AML-193 (cell line): ENCODE results near the gene PKD1L1.
"Not testable (repeated sequence)": the region's sequence is repeated elsewhere in the genome, so short reads cannot be mapped to it uniquely, and the experiment has no call there.

Experiments used
- DNase-seq, 2 experiments: peaks; one replicate each; lab custom pipeline; 2025; lab: John Stamatoyannopoulos, UW

Gene PKD1L1

DNA sequence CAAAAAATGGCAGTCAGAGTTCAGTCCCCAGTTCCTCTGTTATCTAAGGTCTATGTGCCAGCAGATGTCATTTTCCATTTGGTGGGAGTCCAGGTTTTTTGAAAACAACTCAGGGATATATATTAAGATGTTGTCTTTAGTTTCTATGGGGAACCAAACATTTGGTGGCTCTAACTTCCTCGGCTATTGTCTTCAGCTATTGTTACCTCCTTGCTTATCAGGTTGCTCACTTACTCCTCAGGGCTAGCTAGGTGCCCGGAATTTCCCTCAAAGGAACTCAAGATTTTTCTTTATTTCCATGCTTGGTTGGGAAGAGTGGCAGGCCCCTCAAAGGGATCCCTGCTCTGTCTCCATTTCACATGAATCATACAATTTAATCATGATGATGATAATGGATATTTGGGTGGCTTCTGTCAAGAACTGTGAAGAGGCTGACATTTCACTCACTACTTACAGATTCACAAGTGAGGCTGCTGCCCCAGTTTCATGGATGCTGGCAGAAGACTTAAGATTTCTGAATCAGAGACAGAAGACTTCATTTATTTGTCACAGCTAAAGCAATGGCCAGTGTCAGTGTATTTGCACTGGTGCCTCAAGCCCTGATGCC is 182.8 kb downstream of the PKD1L1 start:
- no peak for DNase-seq

DNA sequence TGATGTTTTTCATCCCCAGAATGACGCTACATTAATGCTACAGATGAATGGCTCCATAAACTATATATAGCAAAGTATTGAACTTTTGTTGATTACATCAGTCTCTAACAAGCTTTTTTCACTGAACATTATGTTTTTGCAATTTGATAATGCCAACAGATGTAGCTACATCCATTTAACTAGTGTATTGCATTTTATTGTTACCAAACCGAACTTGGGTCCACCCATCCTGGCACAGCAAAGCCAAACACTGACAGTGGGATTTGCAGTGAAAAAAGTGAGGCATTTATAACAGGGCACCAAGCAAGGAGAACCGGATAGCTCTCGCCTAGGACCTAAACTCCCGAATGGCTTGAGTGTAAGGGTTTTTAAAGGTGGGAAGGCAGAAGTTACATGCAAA is 183.5 kb downstream of the PKD1L1 start:
- DNase-seq: no peak

DNA sequence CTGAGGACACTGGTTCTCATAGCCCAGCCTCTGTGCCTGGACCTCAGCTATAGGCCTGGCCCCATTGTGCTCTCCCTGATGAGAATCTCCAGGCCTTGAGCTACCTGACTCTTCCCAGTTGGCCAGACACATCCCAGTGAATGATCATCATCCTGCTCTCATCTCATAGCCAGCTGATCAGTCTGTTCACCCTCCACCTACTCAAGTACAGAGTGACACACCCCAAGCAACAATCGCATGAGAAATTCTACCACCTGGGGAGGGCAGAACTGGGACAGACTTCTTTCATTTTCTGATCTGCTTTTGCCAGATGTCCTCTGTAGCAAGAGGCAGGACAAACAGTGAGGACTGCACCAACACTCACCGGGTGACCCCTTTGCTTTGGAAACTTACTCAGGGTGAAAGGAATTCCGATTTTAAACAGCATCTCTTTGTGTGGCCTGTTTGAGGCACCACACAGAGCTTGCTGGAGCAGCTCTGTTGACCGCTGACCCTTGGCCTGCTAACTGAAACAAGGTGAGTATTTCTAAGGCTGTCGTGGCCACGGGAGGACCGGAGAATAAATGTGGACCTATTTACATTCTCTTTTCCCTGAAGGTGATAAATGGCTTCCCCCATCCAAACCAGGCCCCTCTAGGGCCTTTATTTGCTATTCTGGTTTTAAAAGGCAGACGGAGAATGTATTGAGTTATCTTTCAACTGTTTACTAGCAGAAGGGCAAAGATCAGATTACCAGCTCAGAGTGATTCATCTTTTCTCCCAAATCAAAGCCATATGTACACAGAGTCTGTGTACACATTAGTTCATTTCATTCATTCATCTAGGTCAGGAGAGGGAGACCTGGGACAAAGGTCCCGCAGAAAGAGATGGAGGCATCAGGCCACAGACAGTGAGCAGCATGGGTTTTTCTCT is 184.9 kb downstream of the PKD1L1 start:
- no peak for DNase-seq

DNA sequence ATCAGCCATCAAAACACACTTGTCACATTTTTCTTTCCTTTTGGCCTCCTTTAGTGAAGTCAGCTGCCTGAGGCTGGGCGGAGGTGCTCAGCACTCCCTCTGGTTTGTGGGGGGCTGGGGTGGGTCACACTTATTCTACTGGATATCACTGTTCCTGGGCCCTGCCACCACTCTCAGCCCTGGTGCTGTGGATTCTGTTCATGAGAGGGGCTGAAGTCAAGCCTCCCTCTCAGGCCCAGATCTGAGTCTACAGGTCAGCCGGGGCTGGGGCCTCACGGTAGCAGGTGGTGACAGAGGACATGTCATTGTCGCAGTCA is 185.6 kb downstream of the PKD1L1 start:
- DNase-seq: no peak

DNA sequence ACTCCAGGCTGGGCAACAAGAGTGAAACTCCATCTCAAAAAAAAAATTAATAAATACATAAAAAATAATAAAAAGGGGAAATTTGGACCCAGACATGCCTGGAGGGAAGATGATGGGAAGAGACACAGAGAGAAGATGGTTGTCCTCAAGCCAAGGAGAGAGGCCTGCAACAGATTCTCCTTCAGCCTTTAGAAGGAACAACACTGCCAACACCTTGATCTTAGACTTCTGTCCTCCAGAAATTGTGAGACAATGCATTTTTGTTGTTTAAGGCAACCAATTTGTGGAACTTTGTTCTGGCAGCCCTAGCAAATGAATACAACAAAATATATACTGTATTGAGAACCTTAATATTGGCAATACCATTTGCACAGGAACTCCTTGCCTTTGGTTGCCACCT is 186.1 kb downstream of the PKD1L1 start:
- no peak for DNase-seq

- no peak for DNase-seq
Observed at GRCh38 chr7:47759056-47759706, 189.1 kb downstream of the PKD1L1 start.

DNA sequence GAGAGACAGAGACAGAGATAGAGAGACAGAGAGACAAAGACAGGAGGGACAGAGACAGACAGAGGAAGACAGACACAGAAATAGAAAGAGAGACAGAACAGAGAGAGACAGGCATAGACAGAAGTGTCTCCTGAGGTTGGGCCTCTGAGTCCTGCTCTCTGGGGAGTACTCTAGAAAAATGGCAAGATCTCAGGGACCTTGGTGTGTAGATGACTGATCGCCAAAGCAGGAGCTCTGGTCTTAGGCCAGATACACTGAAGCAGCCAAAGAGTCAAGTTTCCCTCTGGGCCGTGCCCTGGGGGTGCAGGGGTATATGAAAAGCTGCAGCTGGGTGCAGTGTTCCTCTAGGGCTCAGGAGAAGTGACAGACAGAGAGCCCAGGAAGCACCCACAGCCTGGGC is 189.7 kb downstream of the PKD1L1 start:
- no peak for DNase-seq

- DNase-seq: no peak
Observed at GRCh38 chr7:47757921-47758411, 190.3 kb downstream of the PKD1L1 start.

DNA sequence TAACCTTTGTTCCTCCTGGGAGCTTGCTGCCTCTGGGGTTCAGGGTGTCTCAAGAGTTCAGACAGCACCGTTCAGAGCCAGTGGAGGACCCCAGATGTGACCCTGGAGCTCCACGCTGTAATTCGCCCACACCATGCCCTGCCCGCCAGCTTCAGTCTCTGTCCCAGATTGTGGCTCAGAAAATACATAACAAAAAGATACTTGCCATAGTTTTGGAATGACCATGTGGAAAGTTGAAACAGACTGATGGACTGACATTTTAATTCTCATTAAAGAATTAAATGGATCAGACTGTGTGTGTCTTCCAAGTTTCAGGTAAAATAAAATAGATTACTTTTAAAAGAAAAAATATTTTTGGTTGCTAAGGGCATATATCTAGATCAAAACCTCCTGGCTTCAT is 191.6 kb downstream of the PKD1L1 start:
- DNase-seq: no peak

DNA sequence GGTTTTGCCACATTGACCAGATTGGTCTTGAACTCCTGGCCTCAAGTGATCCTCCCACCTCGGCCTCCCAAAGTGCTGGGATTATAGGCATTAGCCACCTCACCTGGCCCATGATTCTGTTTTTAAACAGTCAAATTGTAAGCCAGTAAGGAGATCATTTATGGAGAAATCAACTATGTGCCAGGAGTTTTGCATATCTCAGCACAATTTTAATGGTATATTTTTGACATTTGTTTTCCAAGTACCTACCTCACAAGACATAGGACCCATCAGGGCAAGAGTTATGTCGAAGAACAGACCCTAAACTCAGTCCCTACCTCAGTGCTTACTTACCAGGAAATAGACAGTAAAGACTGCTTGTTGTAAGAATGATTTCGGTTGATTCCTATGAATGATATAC is 193.0 kb downstream of the PKD1L1 start:
- no peak for DNase-seq

GRCh38 chr7:47751724-47752123 is 196.5 kb downstream of the PKD1L1 start:
- not testable (repeated sequence) for DNase-seq

- no peak for DNase-seq
Observed at GRCh38 chr7:47751043-47751442, 197.2 kb downstream of the PKD1L1 start.

- no peak for DNase-seq
Observed at GRCh38 chr7:47748041-47748440, 200.2 kb downstream of the PKD1L1 start.

- DNase-seq: no peak
Observed at GRCh38 chr7:47747160-47747559, 201.1 kb downstream of the PKD1L1 start.

DNA sequence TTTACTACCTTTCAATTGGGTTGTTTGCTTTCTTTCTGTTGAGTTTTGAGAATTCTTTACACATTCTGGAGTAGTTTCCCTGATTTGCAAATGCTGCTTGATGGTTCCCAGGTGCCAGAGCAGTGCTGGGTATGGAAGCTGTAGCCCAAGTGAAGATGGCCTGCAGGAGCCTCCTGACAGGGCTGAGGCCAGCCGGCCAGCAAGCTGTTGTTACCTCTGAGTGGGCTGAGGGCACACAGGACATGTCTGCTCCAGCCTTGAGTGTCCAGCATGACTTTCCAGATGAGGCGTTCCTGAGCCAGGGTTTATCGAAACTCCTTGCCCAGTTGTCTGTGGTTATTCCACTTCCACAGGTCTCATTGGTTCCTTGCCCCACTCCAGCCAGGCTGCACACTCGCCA is 201.8 kb downstream of the PKD1L1 start:
- DNase-seq: no peak

DNA sequence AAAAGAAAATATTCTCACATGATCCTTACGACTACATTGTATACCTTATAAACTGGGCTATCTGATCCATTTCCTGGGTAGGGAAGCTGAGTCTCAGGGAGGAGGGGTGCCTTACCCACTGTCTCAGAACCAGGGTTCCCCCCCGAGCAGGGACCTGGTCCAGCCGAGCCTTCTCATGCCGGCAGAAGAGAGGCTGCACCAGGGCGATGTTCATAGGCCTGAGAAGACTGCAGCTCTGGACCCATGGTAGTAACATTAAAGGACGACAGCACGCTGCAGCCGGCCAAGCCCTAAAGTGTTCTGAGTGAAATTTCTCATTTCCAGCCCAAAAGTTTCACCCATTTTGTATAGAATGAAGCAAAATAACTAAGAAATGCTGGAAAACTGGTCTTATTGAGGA is 203.4 kb downstream of the PKD1L1 start:
- no peak for DNase-seq

DNA sequence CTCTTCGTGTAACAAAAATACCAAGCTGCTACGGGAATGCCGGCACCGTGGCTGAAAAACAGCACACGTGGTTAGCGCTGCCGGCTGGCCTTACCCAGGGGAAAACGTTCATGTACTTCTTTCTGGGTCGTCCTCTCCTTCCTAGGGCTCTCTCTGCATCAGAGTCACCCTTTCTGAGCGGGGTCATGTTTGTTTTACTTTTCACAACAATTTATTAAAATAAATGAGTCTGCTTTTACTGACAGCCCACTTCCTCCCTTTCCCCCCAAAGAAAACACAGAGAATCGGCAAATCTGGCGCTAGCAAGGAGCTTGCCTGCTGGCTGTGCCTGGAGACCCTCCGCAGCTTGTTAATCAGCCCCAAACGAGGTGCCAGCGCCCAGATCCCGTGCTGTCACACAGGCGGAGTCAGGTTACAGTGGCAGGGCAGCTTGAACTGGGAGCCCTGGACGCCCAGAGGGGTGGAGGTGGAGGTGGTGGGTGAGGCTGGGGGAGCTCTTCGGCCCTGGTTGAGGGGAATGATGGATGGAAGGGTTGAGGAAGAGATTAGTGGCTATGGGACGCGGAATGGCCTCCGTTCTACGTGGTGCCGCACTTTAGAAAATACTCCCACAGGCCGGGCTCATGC is 204.2 kb downstream of the PKD1L1 start:
- DNase-seq: no peak

DNA sequence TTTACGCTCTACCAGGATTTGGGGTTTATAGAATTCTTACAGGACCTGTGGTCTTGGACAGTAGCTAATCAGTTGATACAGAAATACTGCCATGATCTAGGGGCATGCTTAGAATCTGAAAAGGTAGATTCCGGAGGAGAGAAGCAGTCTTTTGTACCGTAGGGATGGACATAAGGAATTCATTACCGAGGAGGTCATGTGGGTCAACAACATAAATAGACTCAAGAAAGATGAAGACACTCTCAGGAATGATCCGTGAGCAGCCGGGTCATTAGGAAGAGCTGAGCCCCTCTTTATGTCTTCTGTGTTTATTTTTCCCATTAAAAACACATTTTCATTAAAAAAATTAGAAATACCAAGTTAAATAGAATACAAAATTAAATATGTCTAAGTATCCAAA is 206.3 kb downstream of the PKD1L1 start:
- no peak for DNase-seq

DNA sequence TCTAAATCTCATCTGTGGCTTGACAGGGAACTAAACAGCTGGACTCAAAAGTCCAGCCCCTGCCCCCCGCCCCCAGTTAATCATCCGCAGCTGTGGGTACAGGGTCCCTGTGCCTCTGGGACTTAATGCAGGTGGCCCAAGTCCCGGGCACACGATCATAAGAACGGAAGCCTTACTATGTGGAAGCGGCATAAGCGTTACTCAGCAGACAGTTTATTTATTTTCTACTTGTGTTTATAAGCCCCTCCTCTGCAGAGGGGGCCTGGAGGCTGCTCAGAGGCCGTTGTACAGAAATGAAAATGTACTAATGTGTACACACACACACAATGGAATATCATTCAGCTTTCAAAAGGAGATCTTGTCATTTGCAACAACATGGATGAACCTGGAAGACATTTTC is 208.4 kb downstream of the PKD1L1 start:
- no peak for DNase-seq

- DNase-seq: no peak
Observed at GRCh38 chr7:47739301-47739875, 208.9 kb downstream of the PKD1L1 start.

DNA sequence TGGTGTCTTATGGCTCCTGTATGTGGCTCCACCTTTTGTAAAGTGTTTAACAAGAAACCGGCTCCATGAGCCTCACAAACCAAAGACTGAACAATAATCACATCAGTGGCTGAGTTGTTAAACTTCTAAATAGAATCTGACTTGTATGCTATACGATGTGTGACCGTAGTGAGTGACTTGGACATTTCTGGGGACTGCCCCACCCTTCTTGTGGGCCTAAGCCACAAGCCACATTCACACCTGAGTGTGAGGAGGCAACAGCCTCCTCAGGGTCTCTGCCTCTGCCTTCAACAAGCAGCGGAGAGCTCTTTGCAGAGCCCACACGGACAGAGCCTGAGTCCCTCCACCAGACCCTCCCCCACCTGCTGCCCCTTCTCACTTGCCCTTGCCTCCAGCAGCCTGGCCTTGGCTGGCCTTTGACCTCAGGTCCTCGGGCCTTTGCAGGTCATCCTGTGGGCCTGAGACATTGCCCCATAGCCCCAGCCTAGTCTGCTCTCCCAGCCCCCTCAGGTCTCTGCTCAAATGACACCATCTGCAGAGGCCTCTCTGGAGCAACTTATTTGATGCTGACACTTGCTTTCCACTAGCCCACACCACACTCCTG is 209.6 kb downstream of the PKD1L1 start:
- no peak for DNase-seq

GRCh38 chr7:47737601-47738000 is 210.7 kb downstream of the PKD1L1 start:
- no peak for DNase-seq
